Peyer's patch (tissue), 4 donors: ENCODE measurements around the gene INA.

Experiments used
- CTCF ChIP-seq, 6 experiments: fragments of 450-650 bp in 4 of 6; fragments of 200-600 bp in 2 of 6; sonication (generic) in 1 of 6; IDR thresholded peaks; one replicate each; pipeline ENCODE4 v1.5.1; 2017 to 2019; ENCODE audit warnings: antibody characterized with exemption in 6 of 6, mild to moderate bottlenecking in 3 of 6, moderate library complexity in 1 of 6
- POLR2A ChIP-seq, 2 donors: fragments of 450-650 bp; IDR thresholded peaks; one replicate each; pipeline ENCODE4 v1.5.1; 2017; ENCODE audit warnings: antibody characterized with exemption in 2 of 2, mild to moderate bottlenecking in 2 of 2, moderate library complexity in 2 of 2

GRCh38 chr10:103316087-103316486 is 39.1 kb downstream of the INA start:
- TF ChIP-seq CTCF (IDR thresholded peaks at IDR 0.05), result no peak
- no peak for TF ChIP-seq POLR2A (IDR thresholded peaks at IDR 0.05)
